ENCODE data around the gene IMMP1L. TPM values are rescaled to one million over a fixed set of nuclear protein-coding genes. Genes with fewer than 3 reads are reported as not detected.

Gene IMMP1L
- total and polyA plus RNA-seq, 11 donors, result 6.9 to 69.0 (median 25.3) TPM

- DNase-seq, result no peak
- Histone ChIP-seq H3K27ac (no peak overlapping the region), H3K36me3 (no peaks in the 10 kb centered on the region), H3K9me3 (no peaks in the 10 kb centered on the region), H3K27me3 (no peaks in the 10 kb centered on the region), H3K4me1 (peaks cover 0 to 12% (median 0%) of the 10 kb centered on the region in 12 donors), H3K4me3 (no peak overlapping the region)
- no peak for ATAC-seq
- intact Hi-C loops (cut with DNase I), result loop anchor here in 5 of 10 donors (5.0 to 10.0 kb wide), 5 partner anchors 93 to 687 kb away; no protein-coding TSS in a partner anchor
- TF ChIP-seq CTCF (IDR thresholded peaks at IDR 0.05), result peak in 11 of 12 donors; percentile 12 to 46 (median 30)
- TF ChIP-seq POLR2A (IDR thresholded peaks at IDR 0.05), result no peak
- WGBS, 4 donors, result 18 to 24% (median 21%) methylated on average over 1 of the region's 1 CpG
These were observed 21.6 kb downstream of the IMMP1L start for GRCh38 chr11:31487848-31488247.

- no peaks in the 10 kb centered on the region for H3K36me3 ChIP-seq
- DNase-seq, result no peak
- H3K4me1 ChIP-seq, result no peaks in the 10 kb centered on the region
- no peak overlapping the region for H3K4me3 ChIP-seq
- TF ChIP-seq POLR2A (IDR thresholded peaks at IDR 0.05) (no peak), CTCF (IDR thresholded peaks at IDR 0.05) (no peak)
- H3K27ac ChIP-seq, result no peak overlapping the region
- no peaks in the 10 kb centered on the region for H3K27me3 ChIP-seq
- 84 to 92% (median 87%) methylated on average over 4 of the region's 4 CpGs for WGBS, 4 donors
- intact Hi-C loops (cut with DNase I), result loop anchor here in 4 of 10 donors (10.0 kb wide), 4 partner anchors 90 to 690 kb away; no protein-coding TSS in a partner anchor
- no peak for ATAC-seq
- H3K9me3 ChIP-seq, result no peaks in the 10 kb centered on the region
These were observed 24.9 kb downstream of the IMMP1L start for GRCh38 chr11:31484497-31484896.

- H3K36me3 ChIP-seq, result no peaks in the 10 kb centered on the region
- TF ChIP-seq POLR2A (IDR thresholded peaks at IDR 0.05), result no peak
- TF ChIP-seq CTCF (IDR thresholded peaks at IDR 0.05), result no peak
- intact Hi-C loops (cut with DNase I), result loop anchor here in 4 of 10 donors (10.0 kb wide), 4 partner anchors 86 to 694 kb away; no protein-coding TSS in a partner anchor
- H3K27me3 ChIP-seq, result no peaks in the 10 kb centered on the region
- DNase-seq (no peak), ATAC-seq (no peak)
- WGBS, 4 donors, result 76 to 90% (median 85%) methylated on average over 3 of the region's 3 CpGs
- no peaks in the 10 kb centered on the region for H3K4me1 ChIP-seq
- no peaks in the 10 kb centered on the region for H3K9me3 ChIP-seq
- no peak overlapping the region for H3K4me3 ChIP-seq
- H3K27ac ChIP-seq, result no peak overlapping the region
These were observed 28.5 kb downstream of the IMMP1L start for GRCh38 chr11:31480930-31481329.

GRCh38 chr11:31479066-31479465 is 30.4 kb downstream of the IMMP1L start:
- H3K27ac ChIP-seq, result no peak overlapping the region
- intact Hi-C loops (cut with DNase I), result no loop called here
- no peaks in the 10 kb centered on the region for H3K9me3 ChIP-seq
- no peak for ATAC-seq
- TF ChIP-seq CTCF (IDR thresholded peaks at IDR 0.05) (no peak), POLR2A (IDR thresholded peaks at IDR 0.05) (no peak)
- DNase-seq, result no peak
- H3K4me3 ChIP-seq, result no peak overlapping the region
- no peaks in the 10 kb centered on the region for H3K27me3 ChIP-seq
- H3K36me3 ChIP-seq, result no peaks in the 10 kb centered on the region
- WGBS, 4 donors, result 94 to 97% (median 95%) methylated on average over 4 of the region's 4 CpGs
- H3K4me1 ChIP-seq, result no peaks in the 10 kb centered on the region

All from heart left ventricle (tissue), 16 donors.